GM21737 (cell line): ENCODE data around the gene C14orf93.
A peak's percentile ranks its signal among the peaks of the same experiment; 100 is the strongest.

Experiments used
- ATAC-seq: cut with Tn5 transposase; IDR thresholded peaks from one replicate; pipeline ENCODE4 v1.9.1; 2021; ENCODE audit warnings: mild to moderate bottlenecking, moderate library complexity; ENCODE audit not compliant: unreplicated experiment

C14orf93 gene

GRCh38 chr14:23009939-23010726 lies at the start of gene C14orf93:
Gene C14orf93, minus strand, starts transcription at chr14:23010143. Its CDS starts 11,120 bp downstream, at chr14:22999023.
- ATAC-seq: peak; percentile 46

GRCh38 chr14:23058654-23059504 lies 48.9 kb upstream of the C14orf93 start:
- ATAC-seq: no peak

GRCh38 chr14:23057757-23058653 lies 48.1 kb upstream of the C14orf93 start:
- peak; percentile 53 for ATAC-seq

GRCh38 chr14:23056956-23057756 lies 47.2 kb upstream of the C14orf93 start, which contains the start of gene CDH24:
Gene CDH24, minus strand, starts transcription at chr14:23057520. Its CDS starts 1,787 bp downstream, at chr14:23055733.
- peak; percentile 43 for ATAC-seq

GRCh38 chr14:23056145-23056955 lies 46.4 kb upstream of the C14orf93 start:
- ATAC-seq: peak; percentile 50

GRCh38 chr14:23055621-23056144 lies 45.7 kb upstream of the C14orf93 start:
- no peak for ATAC-seq

- ATAC-seq: no peak
Observed at GRCh38 chr14:23055147-23055550, 45.2 kb upstream of the C14orf93 start.

GRCh38 chr14:23054000-23054811 lies 44.3 kb upstream of the C14orf93 start:
- ATAC-seq: no peak

GRCh38 chr14:23053426-23053825 lies 43.5 kb upstream of the C14orf93 start:
- no peak for ATAC-seq

GRCh38 chr14:23052671-23053070 lies 42.7 kb upstream of the C14orf93 start:
- ATAC-seq: no peak

GRCh38 chr14:23052182-23052623 lies 42.3 kb upstream of the C14orf93 start:
- no peak for ATAC-seq

GRCh38 chr14:23051141-23052057 lies 41.5 kb upstream of the C14orf93 start:
- ATAC-seq: no peak

- ATAC-seq: no peak
Observed at GRCh38 chr14:23049011-23049410, 39.1 kb upstream of the C14orf93 start.

- ATAC-seq: no peak
Observed at GRCh38 chr14:23047751-23048693, 38.1 kb upstream of the C14orf93 start.

GRCh38 chr14:23047034-23047634 lies 37.2 kb upstream of the C14orf93 start:
- no peak for ATAC-seq
